Measurements from ENCODE around the gene THUMPD3.
A peak's percentile ranks its signal among the peaks of the same experiment; 100 is the strongest.

THUMPD3 gene

GRCh38 chr3:9387322-9387655 is 24.4 kb downstream of the THUMPD3 start:
- peak overlapping the region; percentile 14; the same call in 1 of the 2 replicates for H3K27ac ChIP-seq (ENCODE audit: low read depth, low read length)
- no peaks in the 10 kb centered on the region for H3K27me3 ChIP-seq (ENCODE audit: insufficient read depth, low read length)
- H3K4me1 ChIP-seq (ENCODE audit: insufficient read depth, low read length): no peaks in the 10 kb centered on the region
- no peaks in the 10 kb centered on the region for H3K9me3 ChIP-seq (ENCODE audit: insufficient read depth, low read depth, low read length)
- H3K4me3 ChIP-seq (ENCODE audit: low read length): no peak overlapping the region
- H3K9ac ChIP-seq (ENCODE audit: low read depth, low read length): no peak overlapping the region
- WGBS: 94% methylated on average over 2 of the region's 2 CpGs
- peaks cover 99% of the 10 kb centered on the region for H3K36me3 ChIP-seq (ENCODE audit: insufficient read depth, low read length)

- H3K4me1 ChIP-seq (ENCODE audit: insufficient read depth, low read length): no peaks in the 10 kb centered on the region
- H3K4me3 ChIP-seq (ENCODE audit: low read length): no peak overlapping the region
- no peaks in the 10 kb centered on the region for H3K9me3 ChIP-seq (ENCODE audit: insufficient read depth, low read depth, low read length)
- no peak overlapping the region for H3K27ac ChIP-seq (ENCODE audit: low read depth, low read length)
- no peaks in the 10 kb centered on the region for H3K27me3 ChIP-seq (ENCODE audit: insufficient read depth, low read length)
- 95% methylated on average over 2 of the region's 2 CpGs for WGBS
- H3K9ac ChIP-seq (ENCODE audit: low read depth, low read length): no peak overlapping the region
- H3K36me3 ChIP-seq (ENCODE audit: insufficient read depth, low read length): peaks cover 99% of the 10 kb centered on the region
Measured at GRCh38 chr3:9388142-9388541, 25.3 kb downstream of the THUMPD3 start.

GRCh38 chr3:9388562-9389272 is 25.9 kb downstream of the THUMPD3 start:
- Histone ChIP-seq H3K9me3 (ENCODE audit: insufficient read depth, low read depth, low read length) (no peaks in the 10 kb centered on the region), H3K27me3 (ENCODE audit: insufficient read depth, low read length) (no peaks in the 10 kb centered on the region), H3K4me1 (ENCODE audit: insufficient read depth, low read length) (no peaks in the 10 kb centered on the region), H3K9ac (ENCODE audit: low read depth, low read length) (no peak overlapping the region), H3K4me3 (ENCODE audit: low read length) (no peak overlapping the region), H3K36me3 (ENCODE audit: insufficient read depth, low read length) (peaks cover 99% of the 10 kb centered on the region), H3K27ac (ENCODE audit: low read depth, low read length) (no peak overlapping the region)
- 97% methylated on average over 5 of the region's 5 CpGs for WGBS

GRCh38 chr3:9390265-9390888 is 27.5 kb downstream of the THUMPD3 start:
- Histone ChIP-seq H3K4me3 (ENCODE audit: low read length) (no peak overlapping the region), H3K9me3 (ENCODE audit: insufficient read depth, low read depth, low read length) (no peaks in the 10 kb centered on the region), H3K36me3 (ENCODE audit: insufficient read depth, low read length) (peaks cover 99% of the 10 kb centered on the region), H3K27me3 (ENCODE audit: insufficient read depth, low read length) (no peaks in the 10 kb centered on the region), H3K27ac (ENCODE audit: low read depth, low read length) (no peak overlapping the region), H3K9ac (ENCODE audit: low read depth, low read length) (no peak overlapping the region), H3K4me1 (ENCODE audit: insufficient read depth, low read length) (peaks cover 15% of the 10 kb centered on the region; the same call in 1 of the 2 replicates)
- 95% methylated on average over 5 of the region's 5 CpGs for WGBS

GRCh38 chr3:9392041-9392440 is 29.2 kb downstream of the THUMPD3 start:
- Histone ChIP-seq H3K27ac (ENCODE audit: low read depth, low read length) (no peak overlapping the region), H3K36me3 (ENCODE audit: insufficient read depth, low read length) (peaks cover 85% of the 10 kb centered on the region), H3K9ac (ENCODE audit: low read depth, low read length) (no peak overlapping the region), H3K27me3 (ENCODE audit: insufficient read depth, low read length) (no peaks in the 10 kb centered on the region), H3K4me1 (ENCODE audit: insufficient read depth, low read length) (peaks cover 16% of the 10 kb centered on the region; the same call in 1 of the 2 replicates), H3K9me3 (ENCODE audit: insufficient read depth, low read depth, low read length) (no peaks in the 10 kb centered on the region), H3K4me3 (ENCODE audit: low read length) (no peak overlapping the region)
- 75% methylated on average over 1 of the region's 1 CpG for WGBS

- peak overlapping the region; percentile 81 for H3K9ac ChIP-seq (ENCODE audit: low read depth, low read length)
- H3K27ac ChIP-seq (ENCODE audit: low read depth, low read length): peak overlapping the region; percentile 98
- no peaks in the 10 kb centered on the region for H3K9me3 ChIP-seq (ENCODE audit: insufficient read depth, low read depth, low read length)
- peak overlapping the region; percentile 80 for H3K4me3 ChIP-seq (ENCODE audit: low read length)
- 11% methylated on average over 15 of the region's 15 CpGs for WGBS
- no peaks in the 10 kb centered on the region for H3K27me3 ChIP-seq (ENCODE audit: insufficient read depth, low read length)
- H3K36me3 ChIP-seq (ENCODE audit: insufficient read depth, low read length): peaks cover 48% of the 10 kb centered on the region
- peaks cover 28% of the 10 kb centered on the region for H3K4me1 ChIP-seq (ENCODE audit: insufficient read depth, low read length)
Measured at GRCh38 chr3:9395570-9396300, 32.9 kb downstream of the THUMPD3 start.

GRCh38 chr3:9396301-9396631 is 33.4 kb downstream of the THUMPD3 start:
- peak overlapping the region; percentile 98 for H3K27ac ChIP-seq (ENCODE audit: low read depth, low read length)
- H3K27me3 ChIP-seq (ENCODE audit: insufficient read depth, low read length): no peaks in the 10 kb centered on the region
- H3K9me3 ChIP-seq (ENCODE audit: insufficient read depth, low read depth, low read length): no peaks in the 10 kb centered on the region
- peaks cover 42% of the 10 kb centered on the region for H3K36me3 ChIP-seq (ENCODE audit: insufficient read depth, low read length)
- peak overlapping the region; percentile 80 for H3K4me3 ChIP-seq (ENCODE audit: low read length)
- H3K4me1 ChIP-seq (ENCODE audit: insufficient read depth, low read length): peaks cover 34% of the 10 kb centered on the region
- H3K9ac ChIP-seq (ENCODE audit: low read depth, low read length): peak overlapping the region; percentile 81
- WGBS: under 1% methylated on average over 25 of the region's 25 CpGs

GRCh38 chr3:9396632-9397331 is 33.9 kb downstream of the THUMPD3 start:
- Histone ChIP-seq H3K36me3 (ENCODE audit: insufficient read depth, low read length) (peaks cover 37% of the 10 kb centered on the region), H3K27me3 (ENCODE audit: insufficient read depth, low read length) (no peaks in the 10 kb centered on the region), H3K4me1 (ENCODE audit: insufficient read depth, low read length) (peaks cover 39% of the 10 kb centered on the region), H3K27ac (ENCODE audit: low read depth, low read length) (peak overlapping the region; percentile 98), H3K9ac (ENCODE audit: low read depth, low read length) (peak overlapping the region; percentile 81), H3K4me3 (ENCODE audit: low read length) (peak overlapping the region; percentile 80), H3K9me3 (ENCODE audit: insufficient read depth, low read depth, low read length) (no peaks in the 10 kb centered on the region)
- WGBS: under 1% methylated on average over 70 of the region's 71 CpGs

- Histone ChIP-seq H3K27ac (ENCODE audit: low read depth, low read length) (peak within 1 kb of the TSS; percentile 99), H3K9ac (ENCODE audit: low read depth, low read length) (peak within 1 kb of the TSS; percentile 99), H3K4me3 (ENCODE audit: low read length) (peak within 1 kb of the TSS; percentile 98), H3K4me1 (ENCODE audit: insufficient read depth, low read length) (peaks cover 45% of the 10 kb centered on the region), H3K36me3 (ENCODE audit: insufficient read depth, low read length) (peaks cover 31% of the 10 kb centered on the region), H3K27me3 (ENCODE audit: insufficient read depth, low read length) (no peaks in the 10 kb centered on the region), H3K9me3 (ENCODE audit: insufficient read depth, low read depth, low read length) (no peaks in the 10 kb centered on the region)
- WGBS: under 1% methylated on average over 63 of the region's 63 CpGs
Measured at GRCh38 chr3:9397332-9397905, 34.6 kb downstream of the THUMPD3 start, which contains the start of gene SETD5. TSS of gene SETD5 (plus strand) at chr3:9397615. CDS start at chr3:9428939, 31,324 bp downstream.

- under 1% methylated on average over 46 of the region's 47 CpGs for WGBS
- Histone ChIP-seq H3K9me3 (ENCODE audit: insufficient read depth, low read depth, low read length) (no peaks in the 10 kb centered on the region), H3K36me3 (ENCODE audit: insufficient read depth, low read length) (peaks cover 24% of the 10 kb centered on the region), H3K9ac (ENCODE audit: low read depth, low read length) (peak overlapping the region; percentile 99), H3K4me3 (ENCODE audit: low read length) (peak overlapping the region; percentile 98), H3K27me3 (ENCODE audit: insufficient read depth, low read length) (no peaks in the 10 kb centered on the region), H3K27ac (ENCODE audit: low read depth, low read length) (peak overlapping the region; percentile 99), H3K4me1 (ENCODE audit: insufficient read depth, low read length) (peaks cover 51% of the 10 kb centered on the region)
Measured at GRCh38 chr3:9397906-9398699, 35.2 kb downstream of the THUMPD3 start.

Data from HUES64 (cell line).